ENCODE results near the gene SLC4A3. TPM values are rescaled to one million over a fixed set of nuclear protein-coding genes. Genes with fewer than 3 reads are reported as not detected.
A peak's percentile ranks its signal among the peaks of the same experiment; 100 is the strongest.

SLC4A3 gene
- total and polyA plus RNA-seq, 2 of the 8 experiments (the other 6 are each of a cell fraction or from before 2014, with no cell fraction given): 4.8 to 7.4 TPM

DNA sequence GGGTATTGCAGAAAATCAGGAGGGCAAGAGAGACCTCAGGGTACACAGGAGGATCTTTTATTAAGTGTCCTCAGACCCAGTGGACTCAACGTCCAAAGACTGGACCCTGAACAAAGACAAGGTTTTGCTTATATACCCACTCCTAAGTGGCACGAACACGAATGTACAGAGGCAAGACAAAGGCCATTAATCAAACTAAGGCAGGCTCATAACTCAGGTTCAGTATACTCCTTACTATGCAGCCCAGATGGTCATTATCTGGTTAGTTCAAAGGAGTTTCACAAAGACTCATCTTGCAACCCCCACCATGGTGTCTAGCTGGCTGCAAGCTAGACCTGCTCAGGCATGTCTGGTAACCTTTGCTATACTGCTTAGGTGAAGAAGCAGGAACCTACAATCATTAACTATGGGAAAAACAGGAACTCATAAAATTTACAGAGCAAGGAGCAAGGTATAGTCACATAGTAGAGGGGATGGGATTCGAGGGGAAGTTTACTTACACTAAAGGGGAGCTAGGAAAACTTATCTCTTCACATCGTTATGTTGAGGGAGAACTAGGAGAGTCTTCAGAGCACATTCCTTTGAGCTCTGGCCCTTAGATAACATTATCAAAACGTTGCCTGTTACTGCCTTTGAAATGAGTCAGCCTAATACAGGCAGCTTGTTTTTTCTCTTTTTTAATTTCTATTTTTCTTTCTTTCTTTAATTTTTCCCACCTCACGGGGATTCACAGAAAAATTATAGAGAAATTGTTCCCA is 33.9 kb downstream of the SLC4A3 start:
- peak overlapping the region; percentile 55; the same call in 1 of the 2 replicates for H2BK20ac ChIP-seq (ENCODE audit: low read length)
- no peaks in the 10 kb centered on the region for H3K36me3 ChIP-seq (ENCODE audit: control insufficient read depth in 2 of 4, insufficient read depth in 4 of 4, low read length in 3 of 4)
- CTCF ChIA-PET (ENCODE audit: partially characterized antibody): interaction anchor here (0.7 to 8.0 kb wide), 8 partner anchors 8 to 101 kb away, joined by 3 to 49 read pairs (median 5); no protein-coding TSS in a partner anchor
- no peak overlapping the region for H2BK5ac ChIP-seq (ENCODE audit: low read depth, low read length)
- no peak overlapping the region for H3K14ac ChIP-seq (ENCODE audit: insufficient read length)
- peaks cover 9 to 11% of the 10 kb centered on the region in 2 experiments; a peak in 2 of 4 replicates for H3K9me3 ChIP-seq (ENCODE audit: insufficient read depth in 2 of 2, low read depth in 1 of 2, low read length in 1 of 2)
- H4K91ac ChIP-seq (replicated peaks; ENCODE audit: insufficient read length, low read length): no peak overlapping the region
- H3K79me2 ChIP-seq (ENCODE audit: control insufficient read depth in 1 of 2, insufficient read depth in 2 of 2, low read length in 2 of 2): no peaks in the 10 kb centered on the region
- peaks cover 0 to 3% (median 1%) of the 10 kb centered on the region in 4 experiments; a peak in 1 of 7 replicates for H3K4me1 ChIP-seq (replicated peaks in 1 of 4; ENCODE audit: control insufficient read depth in 3 of 4, insufficient read depth in 4 of 4, low read length in 3 of 4)
- no peak overlapping the region for H2AFZ ChIP-seq (ENCODE audit: low read length)
- H3K4ac ChIP-seq (replicated peaks; ENCODE audit: insufficient read length, low read depth, low read length): no peak overlapping the region
- no peak overlapping the region for H2BK15ac ChIP-seq (ENCODE audit: low read length)
- H3K9ac ChIP-seq (replicated peaks in 1 of 4; ENCODE audit: extremely low read depth in 1 of 4, low read depth in 3 of 4, low read length in 3 of 4): no peak overlapping the region
- POLR2A ChIA-PET (ENCODE audit: partially characterized antibody): interaction anchor here (0.9 to 2.2 kb wide), 4 partner anchors 8 to 63 kb away, joined by 3 to 6 read pairs (median 4); partner anchors contain the start of gene STK11IP
- WGBS, 2 experiments (ENCODE audit: extremely low coverage in 1 of 2, insufficient coverage in 1 of 2, insufficient read length in 1 of 2, insufficient replicate concordance in 2 of 2, low coverage in 1 of 2, low lambda C conversion rate in 2 of 2, missing lambda C conversion rate in 1 of 2): 83% methylated on average over 7 of the region's 7 CpGs; no CpG with 5 or more reads in 1 of the 2 experiments
- peaks cover 1% of the 10 kb centered on the region; the same call in 1 of the 2 replicates for H3K23me2 ChIP-seq (ENCODE audit: low read depth, low read length)
- no peak overlapping the region for H3K56ac ChIP-seq (replicated peaks; ENCODE audit: insufficient read length, low read depth, low read length)
- no peak for FAIRE-seq
- no peaks in the 10 kb centered on the region for H3K27me3 ChIP-seq (replicated peaks in 1 of 4; ENCODE audit: control insufficient read depth in 3 of 4, extremely low read depth in 1 of 4, insufficient read depth in 3 of 4, low read length in 3 of 4)
- no peaks in the 10 kb centered on the region for H3K79me1 ChIP-seq (ENCODE audit: low read depth, low read length)
- no peak overlapping the region for H3K18ac ChIP-seq (ENCODE audit: extremely low read depth, low read length)
- no peak overlapping the region for H4K8ac ChIP-seq (ENCODE audit: extremely low read depth, insufficient read depth, low read length)
- H3K27ac ChIP-seq (ENCODE audit: low read depth, low read length): no peak overlapping the region
- no peak overlapping the region for H2BK120ac ChIP-seq (replicated peaks; ENCODE audit: low read depth, low read length)
- H4K5ac ChIP-seq (ENCODE audit: insufficient read length, low read depth, low read length): no peak overlapping the region
- no peak overlapping the region for H3K4me2 ChIP-seq (ENCODE audit: insufficient read depth in 1 of 2, low read depth in 2 of 2, low read length in 2 of 2)
- no peaks in the 10 kb centered on the region for H4K20me1 ChIP-seq (replicated peaks in 1 of 2; ENCODE audit: control insufficient read depth in 1 of 2, insufficient read depth in 2 of 2, low read length in 2 of 2)
- no peak for DNase-seq (ENCODE audit: low read depth in 1 of 2, low spot score in 2 of 2)
- no peak overlapping the region for H3K4me3 ChIP-seq (ENCODE audit: extremely low read depth in 1 of 4, insufficient read depth in 2 of 4, low read depth in 3 of 4, low read length in 4 of 4)
- no peak overlapping the region for H2AK5ac ChIP-seq (ENCODE audit: low read depth, low read length)
- no peak overlapping the region for H2BK12ac ChIP-seq (ENCODE audit: low read depth, low read length)
- no peak overlapping the region for H3K23ac ChIP-seq (ENCODE audit: insufficient read length)
- TF ChIP-seq CHD1 (IDR thresholded peaks at IDR 0.05; ENCODE audit: low read depth, low read length): no peak
- TF ChIP-seq RAD21 (IDR thresholded peaks at IDR 0.05 in 1 of 2, conservative IDR thresholded peaks at IDR 0.05 in 1 of 2; ENCODE audit: low read depth in 2 of 2, low read length in 2 of 2): no peak
- no peak for TF ChIP-seq SUZ12 (IDR thresholded peaks at IDR 0.05; ENCODE audit: low read length)
- TF ChIP-seq CTBP2 (IDR thresholded peaks at IDR 0.05; ENCODE audit: borderline replicate concordance, insufficient read depth, insufficient read length, low read length): no peak
- TF ChIP-seq GABPA (IDR thresholded peaks at IDR 0.05; ENCODE audit: borderline replicate concordance, insufficient read depth, low read length): no peak
- TF ChIP-seq KDM4A (IDR thresholded peaks at IDR 0.05; ENCODE audit: low read depth, low read length, severe bottlenecking): no peak
- TF ChIP-seq CBX5 (IDR thresholded peaks at IDR 0.05; ENCODE audit: low read depth, low read length): no peak
- TF ChIP-seq, protein P1, sequence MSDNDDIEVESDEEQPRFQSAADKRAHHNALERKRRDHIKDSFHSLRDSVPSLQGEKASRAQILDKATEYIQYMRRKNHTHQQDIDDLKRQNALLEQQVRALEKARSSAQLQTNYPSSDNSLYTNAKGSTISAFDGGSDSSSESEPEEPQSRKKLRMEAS (IDR thresholded peaks at IDR 0.05): no peak
- TF ChIP-seq SP4 (IDR thresholded peaks at IDR 0.05; ENCODE audit: low read length): no peak
- TF ChIP-seq MAFK (IDR thresholded peaks at IDR 0.05; ENCODE audit: low read depth, low read length): no peak
- TF ChIP-seq NANOG (IDR thresholded peaks at IDR 0.05; ENCODE audit: insufficient read depth, low read depth, low read length, poor library complexity, severe bottlenecking): no peak
